T-helper 1 cell treated with Interleukin-12 subunit alpha and Interleukin-12 subunit beta and Interleukin-4 antibody, amounts not matched to agents 30 ng/mL and 1 ng/mL, for 36 hours (primary cell): Measurements from ENCODE around the gene FLRT3. TPM values are rescaled to one million over a fixed set of nuclear protein-coding genes. Genes with fewer than 3 reads are reported as not detected.

Source experiments
- intact Hi-C: fragments of 100-400 bp; cut with micrococcal nuclease; formaldehyde crosslinking; loops from one replicate; pipeline ENCODE4 v1.15.1; 2024
- total RNA-seq: library from RNA; stranded (reverse); gene quantifications from 2 replicates; pipeline ENCODE4 v1.2.3, GENCODE V29; 2022

Gene FLRT3
- total RNA-seq, 1 donor from 2014 or later = not detected

- intact Hi-C loops = no loop called here
Observed at GRCh38 chr20:14319704-14320103, 17.7 kb downstream of the FLRT3 start.

- intact Hi-C loops = no loop called here
Observed at GRCh38 chr20:14313341-14314020, 23.9 kb downstream of the FLRT3 start.

GRCh38 chr20:14312001-14312400 is 25.4 kb downstream of the FLRT3 start:
- intact Hi-C loops = no loop called here

- intact Hi-C loops = no loop called here
Observed at GRCh38 chr20:14310977-14311627, 26.3 kb downstream of the FLRT3 start.

- intact Hi-C loops = loop anchor here (10.0 kb wide), 1 partner anchor 73 kb away; no protein-coding TSS in a partner anchor
Observed at GRCh38 chr20:14307956-14308355, 29.5 kb downstream of the FLRT3 start.

GRCh38 chr20:14304472-14304871 is 32.9 kb downstream of the FLRT3 start:
- intact Hi-C loops = loop anchor here (10.0 kb wide), 1 partner anchor 70 kb away; no protein-coding TSS in a partner anchor

GRCh38 chr20:14303651-14304050 is 33.8 kb downstream of the FLRT3 start:
- intact Hi-C loops = loop anchor here (10.0 kb wide), 1 partner anchor 69 kb away; no protein-coding TSS in a partner anchor

GRCh38 chr20:14303106-14303505 is 34.3 kb downstream of the FLRT3 start:
- intact Hi-C loops = loop anchor here (10.0 kb wide), 1 partner anchor 68 kb away; no protein-coding TSS in a partner anchor

- intact Hi-C loops = loop anchor here (10.0 kb wide), 1 partner anchor 65 kb away; no protein-coding TSS in a partner anchor
Observed at GRCh38 chr20:14299831-14300230, 37.6 kb downstream of the FLRT3 start.

- intact Hi-C loops = no loop called here
Observed at GRCh38 chr20:14295770-14296309, 41.6 kb downstream of the FLRT3 start.

GRCh38 chr20:14295238-14295637 is 42.2 kb downstream of the FLRT3 start:
- intact Hi-C loops = no loop called here

GRCh38 chr20:14291502-14291901 is 45.9 kb downstream of the FLRT3 start:
- intact Hi-C loops = no loop called here

- intact Hi-C loops = no loop called here
Observed at GRCh38 chr20:14288341-14289330, 48.8 kb downstream of the FLRT3 start.

- intact Hi-C loops = no loop called here
Observed at GRCh38 chr20:14284443-14284842, 53.0 kb downstream of the FLRT3 start.

GRCh38 chr20:14282140-14282539 is 55.3 kb downstream of the FLRT3 start:
- intact Hi-C loops = no loop called here
